NB4 (cell line): ENCODE data around the gene HHIPL1.

Source experiments
- CTCF ChIP-seq: IDR thresholded peaks from one replicate; pipeline ENCODE4 v1.5.1; 2012; ENCODE audit warnings: low read depth, low read length
- MAX ChIP-seq: IDR thresholded peaks from 2 replicates; pipeline ENCODE4 v1.6.1; 2011; ENCODE audit warnings: low read depth, low read length
- MYC ChIP-seq: IDR thresholded peaks from 2 replicates; pipeline ENCODE4 v1.6.1; 2011; ENCODE audit warnings: low read depth, low read length
- POLR2A ChIP-seq: IDR thresholded peaks from 2 replicates; pipeline ENCODE4 v1.6.1; 2011; ENCODE audit warnings: mild to moderate bottlenecking; ENCODE audit not compliant: insufficient read length; ENCODE audit errors: extremely low read depth

GRCh38 chr14:99609245-99610170 is 35.4 kb upstream of the HHIPL1 start:
- TF ChIP-seq CTCF = no peak
- TF ChIP-seq POLR2A = no peak
- TF ChIP-seq MAX = no peak
- TF ChIP-seq MYC = no peak
